ENCODE measurements around the gene ZNF180.

DNA sequence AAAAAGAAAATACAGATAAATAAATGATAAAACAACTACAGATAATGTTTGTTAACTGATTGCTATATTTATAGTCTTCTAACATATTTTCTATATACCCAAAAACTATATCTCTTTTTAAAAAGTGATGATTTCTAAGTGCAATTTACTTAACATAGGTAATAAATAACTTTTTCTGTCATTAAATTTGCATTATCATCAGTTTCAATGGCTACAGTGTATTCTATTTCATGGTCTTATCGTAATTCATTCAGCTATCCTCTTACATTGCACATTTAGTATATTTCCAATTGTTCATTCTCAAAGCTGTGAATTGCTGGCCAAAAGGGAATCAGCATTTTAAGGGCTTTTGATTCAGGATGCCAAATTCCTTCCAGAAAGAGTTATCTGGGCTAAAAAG, 3.6 kb downstream of the ZNF180 start:
- TF ChIP-seq, protein P1, sequence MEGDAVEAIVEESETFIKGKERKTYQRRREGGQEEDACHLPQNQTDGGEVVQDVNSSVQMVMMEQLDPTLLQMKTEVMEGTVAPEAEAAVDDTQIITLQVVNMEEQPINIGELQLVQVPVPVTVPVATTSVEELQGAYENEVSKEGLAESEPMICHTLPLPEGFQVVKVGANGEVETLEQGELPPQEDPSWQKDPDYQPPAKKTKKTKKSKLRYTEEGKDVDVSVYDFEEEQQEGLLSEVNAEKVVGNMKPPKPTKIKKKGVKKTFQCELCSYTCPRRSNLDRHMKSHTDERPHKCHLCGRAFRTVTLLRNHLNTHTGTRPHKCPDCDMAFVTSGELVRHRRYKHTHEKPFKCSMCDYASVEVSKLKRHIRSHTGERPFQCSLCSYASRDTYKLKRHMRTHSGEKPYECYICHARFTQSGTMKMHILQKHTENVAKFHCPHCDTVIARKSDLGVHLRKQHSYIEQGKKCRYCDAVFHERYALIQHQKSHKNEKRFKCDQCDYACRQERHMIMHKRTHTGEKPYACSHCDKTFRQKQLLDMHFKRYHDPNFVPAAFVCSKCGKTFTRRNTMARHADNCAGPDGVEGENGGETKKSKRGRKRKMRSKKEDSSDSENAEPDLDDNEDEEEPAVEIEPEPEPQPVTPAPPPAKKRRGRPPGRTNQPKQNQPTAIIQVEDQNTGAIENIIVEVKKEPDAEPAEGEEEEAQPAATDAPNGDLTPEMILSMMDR (IDR thresholded peaks at IDR 0.05), result no peak
- TF ChIP-seq POLR2A (IDR thresholded peaks at IDR 0.05) (no peak), EP300 (IDR thresholded peaks at IDR 0.05; ENCODE audit: low read depth) (no peak), POLR2AphosphoS5 (IDR thresholded peaks at IDR 0.05) (no peak)

Measured in transverse colon (tissue), 4 donors.